IPS-20b (cell line): ENCODE measurements around the gene WWOX.

Experiments used
- H3K27ac ChIP-seq: one replicate; pipeline ENCODE4 v1.5.1; 2013; ENCODE audit warnings: low read length
- H3K27me3 ChIP-seq: 2 replicates; pipeline ENCODE4 v1.6.1; 2013; ENCODE audit warnings: mild to moderate bottlenecking, low read length, inconsistent platforms; ENCODE audit not compliant: insufficient read depth
- H3K36me3 ChIP-seq: 2 replicates; pipeline ENCODE4 v1.6.1; 2013; ENCODE audit warnings: low read depth, mild to moderate bottlenecking, inconsistent platforms, low read length, moderate library complexity; ENCODE audit not compliant: insufficient read depth
- H3K4me1 ChIP-seq: 2 replicates; pipeline ENCODE4 v1.6.1; 2013; ENCODE audit warnings: mild to moderate bottlenecking, control low read depth, inconsistent platforms, low read length, moderate library complexity; ENCODE audit not compliant: insufficient read depth
- H3K4me3 ChIP-seq: 2 replicates; pipeline ENCODE4 v1.5.1; 2013; ENCODE audit warnings: mild to moderate bottlenecking, low read length, inconsistent platforms
- H3K9ac ChIP-seq: 2 replicates; pipeline ENCODE4 v1.6.1; 2013; ENCODE audit warnings: low read depth, mild to moderate bottlenecking, inconsistent platforms, low read length, moderate library complexity
- H3K9me3 ChIP-seq: 2 replicates; pipeline ENCODE4 v1.6.1; 2013; ENCODE audit warnings: mild to moderate bottlenecking, low read depth, low read length, inconsistent platforms; ENCODE audit not compliant: insufficient read depth

The WWOX gene

GRCh38 chr16:78706637-78707036 is 607.2 kb downstream of the WWOX start:
- Histone ChIP-seq H3K36me3 (no peaks in the 10 kb centered on the region), H3K27me3 (no peaks in the 10 kb centered on the region), H3K4me1 (no peaks in the 10 kb centered on the region; the same call in 1 of the 2 replicates), H3K4me3 (no peak overlapping the region), H3K27ac (no peak overlapping the region), H3K9me3 (no peaks in the 10 kb centered on the region), H3K9ac (no peak overlapping the region)

DNA sequence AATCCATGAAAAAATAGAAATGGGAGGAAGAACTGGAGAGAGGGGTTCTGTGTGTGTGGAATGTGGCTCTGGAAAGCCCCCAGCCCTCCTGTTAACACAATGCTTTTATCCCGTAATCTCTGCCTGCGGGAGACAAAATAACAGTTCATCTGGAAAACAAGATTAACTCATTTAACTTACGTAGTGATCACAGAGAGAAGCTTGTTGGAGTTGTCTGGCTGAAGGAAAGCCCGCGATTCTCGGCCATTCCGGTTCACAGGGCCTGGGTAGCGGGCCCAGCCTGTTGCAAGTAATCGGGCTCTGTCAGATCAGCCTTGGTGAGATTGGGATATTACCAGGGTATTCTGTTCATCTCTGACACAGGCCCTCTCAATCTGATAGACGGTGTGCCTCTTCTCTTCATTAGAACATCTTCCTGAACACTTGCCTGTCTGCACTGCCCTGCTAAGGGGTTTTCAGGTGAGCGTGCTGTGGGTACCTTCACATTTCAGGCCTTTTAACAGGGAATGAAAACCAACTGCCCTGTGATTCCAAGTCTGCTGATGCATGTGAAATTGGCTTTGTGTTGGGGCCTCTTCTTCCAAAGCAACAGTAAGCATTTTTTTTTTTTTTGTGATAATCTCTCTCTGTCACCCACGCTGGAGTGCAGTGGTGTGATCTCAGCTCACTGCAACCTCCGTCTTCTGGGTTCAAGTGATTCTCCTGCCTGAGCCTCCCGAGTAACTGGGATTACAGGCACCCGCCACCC is 609.9 kb downstream of the WWOX start:
- Histone ChIP-seq H3K4me3 (no peak overlapping the region), H3K27me3 (no peaks in the 10 kb centered on the region), H3K36me3 (no peaks in the 10 kb centered on the region), H3K9ac (no peak overlapping the region), H3K27ac (no peak overlapping the region), H3K4me1 (no peaks in the 10 kb centered on the region; the same call in 1 of the 2 replicates), H3K9me3 (no peaks in the 10 kb centered on the region)

DNA sequence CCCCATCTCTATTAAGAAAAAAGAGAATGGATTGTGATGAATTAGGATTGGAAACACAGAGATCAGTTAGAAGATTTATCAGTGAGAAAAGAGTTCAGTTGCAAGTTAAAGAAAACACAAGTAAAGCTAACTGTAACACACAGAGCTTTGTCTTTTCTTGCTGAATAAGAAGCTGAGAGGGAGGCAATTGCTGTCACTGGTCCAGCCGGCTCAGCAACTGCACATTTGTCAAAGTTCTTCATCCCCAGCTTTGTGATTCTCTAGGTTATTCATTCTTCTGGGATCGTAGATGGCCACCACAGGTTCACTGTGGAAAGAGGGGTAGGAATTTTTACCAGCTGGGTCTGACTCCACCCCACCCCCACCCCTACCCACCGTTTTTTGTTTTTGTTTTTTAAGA is 615.7 kb downstream of the WWOX start:
- Histone ChIP-seq H3K27ac (no peak overlapping the region), H3K9me3 (no peaks in the 10 kb centered on the region), H3K9ac (no peak overlapping the region), H3K4me3 (no peak overlapping the region), H3K36me3 (no peaks in the 10 kb centered on the region), H3K4me1 (no peaks in the 10 kb centered on the region), H3K27me3 (no peaks in the 10 kb centered on the region)

GRCh38 chr16:78715673-78716072 is 616.2 kb downstream of the WWOX start:
- Histone ChIP-seq H3K27me3 (no peaks in the 10 kb centered on the region), H3K9me3 (no peaks in the 10 kb centered on the region), H3K9ac (no peak overlapping the region), H3K27ac (no peak overlapping the region), H3K4me3 (no peak overlapping the region), H3K36me3 (no peaks in the 10 kb centered on the region), H3K4me1 (no peaks in the 10 kb centered on the region)

- H3K9ac ChIP-seq, result no peak overlapping the region
- H3K9me3 ChIP-seq, result no peaks in the 10 kb centered on the region
- no peaks in the 10 kb centered on the region for H3K27me3 ChIP-seq
- H3K36me3 ChIP-seq, result no peaks in the 10 kb centered on the region
- no peaks in the 10 kb centered on the region for H3K4me1 ChIP-seq
- no peak overlapping the region for H3K4me3 ChIP-seq
- no peak overlapping the region for H3K27ac ChIP-seq
Measured at GRCh38 chr16:78718141-78718540, 618.7 kb downstream of the WWOX start.

- Histone ChIP-seq H3K4me3 (no peak overlapping the region), H3K27ac (no peak overlapping the region), H3K9ac (no peak overlapping the region), H3K36me3 (no peaks in the 10 kb centered on the region), H3K4me1 (no peaks in the 10 kb centered on the region), H3K9me3 (no peaks in the 10 kb centered on the region), H3K27me3 (no peaks in the 10 kb centered on the region)
Measured at GRCh38 chr16:78720416-78720815, 621.0 kb downstream of the WWOX start.

- Histone ChIP-seq H3K27me3 (no peaks in the 10 kb centered on the region), H3K4me3 (no peak overlapping the region), H3K9me3 (no peaks in the 10 kb centered on the region), H3K4me1 (no peaks in the 10 kb centered on the region), H3K27ac (no peak overlapping the region), H3K9ac (no peak overlapping the region), H3K36me3 (no peaks in the 10 kb centered on the region)
Measured at GRCh38 chr16:78727536-78727935, 628.1 kb downstream of the WWOX start.

GRCh38 chr16:78729687-78730086 is 630.2 kb downstream of the WWOX start:
- Histone ChIP-seq H3K4me3 (no peak overlapping the region), H3K4me1 (no peaks in the 10 kb centered on the region), H3K9ac (no peak overlapping the region), H3K36me3 (no peaks in the 10 kb centered on the region), H3K9me3 (no peaks in the 10 kb centered on the region), H3K27me3 (no peaks in the 10 kb centered on the region), H3K27ac (no peak overlapping the region)

DNA sequence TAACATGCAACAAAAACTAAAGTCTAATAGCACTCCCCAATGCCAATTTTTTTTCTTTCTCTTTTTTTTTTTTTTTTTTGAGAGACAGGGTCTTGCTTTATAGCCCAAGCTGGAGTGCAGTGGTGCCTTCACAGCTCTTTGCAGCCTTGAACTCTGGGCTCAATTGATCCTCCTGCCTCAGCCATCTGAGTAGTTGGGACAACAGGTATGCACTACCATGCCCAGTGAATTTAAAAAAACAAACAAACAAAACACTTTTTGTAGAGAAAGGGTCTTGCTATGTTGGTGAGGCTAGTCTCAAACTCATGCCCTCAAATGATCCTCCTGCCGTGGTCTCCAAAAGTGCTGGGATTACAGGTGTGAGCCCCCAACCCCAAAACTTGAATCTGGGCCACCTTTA is 632.3 kb downstream of the WWOX start:
- H3K27ac ChIP-seq, result no peak overlapping the region

DNA sequence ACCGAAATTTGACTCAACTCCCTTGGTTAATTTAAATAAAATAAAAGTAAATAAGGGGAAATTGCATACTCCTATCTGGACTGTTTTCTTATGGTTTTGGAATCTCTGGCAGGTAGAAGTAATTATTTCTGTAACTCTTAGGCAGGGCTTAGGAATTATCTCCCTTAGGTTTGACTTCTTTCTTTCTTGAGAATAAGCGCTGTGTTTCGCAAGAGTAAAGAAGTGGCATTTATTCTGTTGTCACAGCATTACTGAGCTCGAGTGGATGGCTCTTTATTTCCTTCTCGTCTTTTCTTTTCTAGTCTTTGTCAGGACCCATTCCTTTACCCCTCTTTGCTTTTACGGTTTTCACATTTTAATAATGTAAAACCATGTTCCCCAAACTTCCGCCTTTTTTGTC is 633.2 kb downstream of the WWOX start:
- Histone ChIP-seq H3K27ac (no peak overlapping the region), H3K4me1 (no peaks in the 10 kb centered on the region), H3K4me3 (no peak overlapping the region), H3K36me3 (no peaks in the 10 kb centered on the region), H3K27me3 (no peaks in the 10 kb centered on the region), H3K9me3 (no peaks in the 10 kb centered on the region), H3K9ac (no peak overlapping the region)

More for the DNA sequence above, 632.3 kb downstream of the WWOX start:
- H3K4me1 ChIP-seq, result no peaks in the 10 kb centered on the region
- no peaks in the 10 kb centered on the region for H3K36me3 ChIP-seq
- no peaks in the 10 kb centered on the region for H3K27me3 ChIP-seq
- no peaks in the 10 kb centered on the region for H3K9me3 ChIP-seq
- H3K4me3 ChIP-seq, result no peak overlapping the region
- no peak overlapping the region for H3K9ac ChIP-seq

- Histone ChIP-seq H3K27me3 (no peaks in the 10 kb centered on the region), H3K36me3 (no peaks in the 10 kb centered on the region), H3K27ac (no peak overlapping the region), H3K4me1 (no peaks in the 10 kb centered on the region), H3K4me3 (no peak overlapping the region), H3K9me3 (no peaks in the 10 kb centered on the region), H3K9ac (no peak overlapping the region)
Measured at GRCh38 chr16:78735337-78735736, 635.9 kb downstream of the WWOX start.

- H3K9ac ChIP-seq, result no peak overlapping the region
Measured at GRCh38 chr16:78737630-78738029, 638.2 kb downstream of the WWOX start.

More at GRCh38 chr16:78737630-78738029, 638.2 kb downstream of the WWOX start:
- Histone ChIP-seq H3K9me3 (no peaks in the 10 kb centered on the region), H3K36me3 (no peaks in the 10 kb centered on the region), H3K4me1 (no peaks in the 10 kb centered on the region), H3K27ac (no peak overlapping the region), H3K4me3 (no peak overlapping the region), H3K27me3 (no peaks in the 10 kb centered on the region)
